ENCODE data around the gene P4HTM. TPM values are rescaled to one million over a fixed set of nuclear protein-coding genes. Genes with fewer than 3 reads are reported as not detected.

Gene P4HTM
- total RNA-seq, 1 experiment from 2014 or later: 18.8 TPM

DNA sequence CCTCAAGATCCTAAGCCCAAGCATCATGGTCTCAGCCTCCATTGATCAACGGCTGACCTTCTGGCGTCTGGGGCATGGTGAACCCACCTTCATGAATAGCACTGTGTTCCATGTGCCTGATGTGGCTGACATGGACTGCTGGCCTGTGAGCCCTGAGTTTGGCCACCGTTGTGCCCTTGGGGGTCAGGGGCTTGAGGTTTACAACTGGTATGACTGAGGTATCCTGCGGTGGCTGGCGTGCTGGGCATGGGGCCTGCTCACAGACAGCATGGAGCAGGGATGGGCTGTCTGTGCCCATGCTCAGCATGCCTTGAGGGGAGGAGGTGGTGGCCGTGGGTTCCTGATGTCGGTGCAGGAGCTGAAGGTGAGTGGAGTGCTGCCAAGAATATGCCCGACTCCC is 25.0 kb downstream of the P4HTM start:
- no peaks in the 10 kb centered on the region for H3K9me3 Mint-ChIP-seq (ENCODE audit: unreplicated experiment)
- BruUV-seq (replicated peaks): no TSS peak
- H3K4me1 Mint-ChIP-seq (ENCODE audit: insufficient read depth, unreplicated experiment): no peaks in the 10 kb centered on the region
- peaks cover 73% of the 10 kb centered on the region for H3K36me3 Mint-ChIP-seq (ENCODE audit: insufficient read depth, unreplicated experiment)
- TF ChIP-seq, protein P1, sequence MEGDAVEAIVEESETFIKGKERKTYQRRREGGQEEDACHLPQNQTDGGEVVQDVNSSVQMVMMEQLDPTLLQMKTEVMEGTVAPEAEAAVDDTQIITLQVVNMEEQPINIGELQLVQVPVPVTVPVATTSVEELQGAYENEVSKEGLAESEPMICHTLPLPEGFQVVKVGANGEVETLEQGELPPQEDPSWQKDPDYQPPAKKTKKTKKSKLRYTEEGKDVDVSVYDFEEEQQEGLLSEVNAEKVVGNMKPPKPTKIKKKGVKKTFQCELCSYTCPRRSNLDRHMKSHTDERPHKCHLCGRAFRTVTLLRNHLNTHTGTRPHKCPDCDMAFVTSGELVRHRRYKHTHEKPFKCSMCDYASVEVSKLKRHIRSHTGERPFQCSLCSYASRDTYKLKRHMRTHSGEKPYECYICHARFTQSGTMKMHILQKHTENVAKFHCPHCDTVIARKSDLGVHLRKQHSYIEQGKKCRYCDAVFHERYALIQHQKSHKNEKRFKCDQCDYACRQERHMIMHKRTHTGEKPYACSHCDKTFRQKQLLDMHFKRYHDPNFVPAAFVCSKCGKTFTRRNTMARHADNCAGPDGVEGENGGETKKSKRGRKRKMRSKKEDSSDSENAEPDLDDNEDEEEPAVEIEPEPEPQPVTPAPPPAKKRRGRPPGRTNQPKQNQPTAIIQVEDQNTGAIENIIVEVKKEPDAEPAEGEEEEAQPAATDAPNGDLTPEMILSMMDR (IDR thresholded peaks at IDR 0.05; ENCODE audit: unreplicated experiment): no peak
- H3K27me3 Mint-ChIP-seq (ENCODE audit: insufficient read depth, unreplicated experiment): no peaks in the 10 kb centered on the region
- DNase-seq (ENCODE audit: unreplicated experiment): no peak
- intact Hi-C loops (cut with micrococcal nuclease): loop anchor here (2.0 kb wide), 1 partner anchor 26 kb away; no protein-coding TSS in a partner anchor
- ChIA-PET CTCF (interaction anchor here (1.1 to 2.3 kb wide), 3 partner anchors 26 to 29 kb away, joined by 3 to 16 read pairs (median 7); partner anchors contain the start of gene P4HTM), POLR2A (interaction anchor here (1.1 to 3.5 kb wide), 2 partner anchors 8 to 24 kb away, joined by 9 to 15 read pairs; partner anchors contain the start of genes P4HTM and WDR6)
- H3K4me3 Mint-ChIP-seq (ENCODE audit: unreplicated experiment): no peak overlapping the region
- H3K27ac Mint-ChIP-seq (ENCODE audit: low read depth, unreplicated experiment): no peak overlapping the region

DNA sequence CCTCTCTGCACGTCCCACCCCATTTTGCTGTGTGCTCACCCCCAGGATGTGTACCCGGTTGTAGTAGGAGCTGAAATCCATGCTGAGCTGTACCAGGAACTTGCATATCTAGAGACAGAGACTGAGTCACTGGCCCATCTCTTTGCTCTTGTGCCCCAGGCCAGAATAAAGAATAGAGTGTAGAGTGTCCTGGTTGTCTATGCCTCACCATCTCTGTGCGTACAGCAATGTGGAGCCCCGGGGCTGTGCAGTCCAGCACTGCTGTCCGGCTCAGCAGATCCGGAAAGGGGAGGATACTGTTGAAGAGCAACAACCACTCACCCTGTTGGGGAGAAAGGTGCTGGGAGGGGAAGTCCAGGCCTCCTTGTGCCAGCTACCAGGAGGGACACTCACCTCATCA is 25.7 kb downstream of the P4HTM start:
- no peaks in the 10 kb centered on the region for H3K4me1 Mint-ChIP-seq (ENCODE audit: insufficient read depth, unreplicated experiment)
- no peak overlapping the region for H3K4me3 Mint-ChIP-seq (ENCODE audit: unreplicated experiment)
- intact Hi-C loops (cut with micrococcal nuclease): loop anchor here (2.0 kb wide), 1 partner anchor 27 kb away; no protein-coding TSS in a partner anchor
- no TSS peak for BruUV-seq (replicated peaks)
- no peaks in the 10 kb centered on the region for H3K27me3 Mint-ChIP-seq (ENCODE audit: insufficient read depth, unreplicated experiment)
- peaks cover 66% of the 10 kb centered on the region for H3K36me3 Mint-ChIP-seq (ENCODE audit: insufficient read depth, unreplicated experiment)
- CTCF ChIA-PET: interaction anchor here (0.6 to 2.4 kb wide), 2 partner anchors 28 to 457 kb away, joined by 4 to 7 read pairs; no protein-coding TSS in a partner anchor
- no peaks in the 10 kb centered on the region for H3K9me3 Mint-ChIP-seq (ENCODE audit: unreplicated experiment)
- no peak for DNase-seq (ENCODE audit: unreplicated experiment)
- TF ChIP-seq, protein P1 (IDR thresholded peaks at IDR 0.05; ENCODE audit: unreplicated experiment): no peak
- H3K27ac Mint-ChIP-seq (ENCODE audit: low read depth, unreplicated experiment): no peak overlapping the region
- POLR2A ChIA-PET: interaction anchor here (1.1 to 3.5 kb wide), 2 partner anchors 8 to 25 kb away, joined by 9 to 15 read pairs; partner anchors contain the start of genes P4HTM and WDR6

DNA sequence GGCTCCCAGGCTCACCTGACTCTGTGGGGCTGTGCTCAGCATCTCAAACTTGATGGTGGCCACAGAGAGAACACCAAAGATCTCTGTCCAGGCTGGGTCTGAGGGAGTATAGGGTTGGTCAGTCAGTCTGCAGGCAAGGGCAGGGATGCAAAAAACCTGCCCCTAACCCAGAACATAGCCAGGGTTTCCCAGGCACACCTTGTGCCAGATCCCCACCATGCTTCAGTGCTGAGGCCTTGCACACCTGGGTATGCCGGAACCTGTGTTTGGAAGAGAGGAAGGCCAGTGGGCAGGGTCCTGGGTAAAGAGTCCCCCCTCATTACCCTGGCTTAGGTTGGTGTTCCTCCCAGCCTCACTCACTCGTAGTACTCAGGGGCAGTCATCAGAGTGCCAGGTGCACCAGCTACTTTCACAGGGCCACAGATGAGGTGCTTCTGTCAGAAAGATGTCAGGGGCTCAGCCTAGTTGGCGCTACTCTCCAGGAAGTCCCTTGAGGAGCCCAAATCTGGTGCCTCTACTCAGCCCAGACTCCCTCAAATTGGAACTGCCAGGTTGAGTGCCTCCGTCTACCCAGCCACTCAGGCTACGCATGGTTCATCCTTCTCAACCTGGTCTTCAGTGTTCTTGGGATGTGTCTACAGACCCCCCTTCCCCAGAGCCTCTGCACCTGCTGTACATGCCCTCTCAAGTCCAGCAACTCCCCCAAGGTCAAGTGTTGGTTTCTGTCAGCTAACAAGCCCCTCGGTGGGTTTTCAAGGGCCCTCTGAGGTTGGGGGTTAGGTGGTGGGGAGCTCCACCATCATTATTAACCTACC is 26.6 kb downstream of the P4HTM start:
- no peak overlapping the region for H3K27ac Mint-ChIP-seq (ENCODE audit: low read depth, unreplicated experiment)
- no peaks in the 10 kb centered on the region for H3K4me1 Mint-ChIP-seq (ENCODE audit: insufficient read depth, unreplicated experiment)
- H3K4me3 Mint-ChIP-seq (ENCODE audit: unreplicated experiment): peak overlapping the region; percentile 89
- H3K36me3 Mint-ChIP-seq (ENCODE audit: insufficient read depth, unreplicated experiment): peaks cover 64% of the 10 kb centered on the region
- ChIA-PET CTCF (interaction anchor here (0.6 to 2.4 kb wide), 4 partner anchors 9 to 456 kb away, joined by 3 to 7 read pairs (median 4); no protein-coding TSS in a partner anchor), POLR2A (interaction anchor here (0.7 to 9.9 kb wide), 11 partner anchors 8 to 454 kb away, joined by 3 to 251 read pairs (median 5); partner anchors contain the start of genes DAG1, IMPDH2, P4HTM and QRICH1)
- intact Hi-C loops (cut with micrococcal nuclease): no loop called here
- DNase-seq (ENCODE audit: unreplicated experiment): no peak
- H3K9me3 Mint-ChIP-seq (ENCODE audit: unreplicated experiment): no peaks in the 10 kb centered on the region
- H3K27me3 Mint-ChIP-seq (ENCODE audit: insufficient read depth, unreplicated experiment): no peaks in the 10 kb centered on the region
- TF ChIP-seq, protein P1 (IDR thresholded peaks at IDR 0.05; ENCODE audit: unreplicated experiment): no peak
- no TSS peak for BruUV-seq (replicated peaks)

All from MCF 10A (cell line).